MM.1S (cell line): ENCODE data around the gene DIS3L2.
"Not testable (repeated sequence)": the region's sequence is repeated elsewhere in the genome, so short reads cannot be mapped to it uniquely, and the experiment has no call there.

Experiments used
- DNase-seq: peaks from one replicate; pipeline ENCODE4 v3.0.0-alpha.2; 2015
- H2AFZ ChIP-seq: fragments of 300-600 bp; sonication (generic); 2 replicates; pipeline ENCODE4 v1.6.0; 2016; ENCODE audit warnings: antibody characterized with exemption, low read length
- H3F3A ChIP-seq: fragments of 300-600 bp; sonication (generic); 2 replicates; pipeline ENCODE4 v1.6.1; 2016; ENCODE audit warnings: mild to moderate bottlenecking, antibody characterized with exemption, low read length, moderate library complexity, mixed read lengths; ENCODE audit not compliant: insufficient read depth
- H3K27ac ChIP-seq: fragments of 300-600 bp; sonication (generic); 2 replicates; pipeline ENCODE4 v1.5.1; 2016; ENCODE audit warnings: mild to moderate bottlenecking, low read length
- H3K27me3 ChIP-seq: fragments of 300-600 bp; sonication (generic); replicated peaks from 2 replicates; pipeline ENCODE4 v1.6.0; 2016; ENCODE audit warnings: low read length; ENCODE audit not compliant: insufficient read depth
- H3K36me3 ChIP-seq: fragments of 300-600 bp; sonication (generic); replicated peaks from 2 replicates; pipeline ENCODE4 v1.6.1; 2016; ENCODE audit warnings: mild to moderate bottlenecking, low read length, mixed read lengths; ENCODE audit not compliant: insufficient read depth
- H3K4me1 ChIP-seq: fragments of 300-600 bp; sonication (generic); 2 replicates; pipeline ENCODE4 v1.6.1; 2016; ENCODE audit warnings: low read length, mixed read lengths
- H3K4me2 ChIP-seq: fragments of 300-600 bp; sonication (generic); 2 replicates; pipeline ENCODE4 v1.6.0; 2016; ENCODE audit warnings: low read depth, low read length
- H3K4me3 ChIP-seq: fragments of 300-600 bp; sonication (generic); 2 replicates; pipeline ENCODE4 v1.5.1; 2016; ENCODE audit warnings: low read length, mixed read lengths
- H3K79me2 ChIP-seq: fragments of 300-600 bp; sonication (generic); 2 replicates; pipeline ENCODE4 v1.6.1; 2016; ENCODE audit warnings: mixed run types, low read length, mixed read lengths
- H3K9ac ChIP-seq: fragments of 300-600 bp; sonication (generic); 2 replicates; pipeline ENCODE4 v1.6.1; 2016; ENCODE audit warnings: low read length, mixed read lengths
- H3K9me2 ChIP-seq: fragments of 300-600 bp; sonication (generic); replicated peaks from 2 replicates; pipeline ENCODE4 v1.6.1; 2016; ENCODE audit warnings: mild to moderate bottlenecking, low read length, mixed read lengths; ENCODE audit not compliant: insufficient read depth
- H3K9me3 ChIP-seq: fragments of 300-600 bp; sonication (generic); replicated peaks from 2 replicates; pipeline ENCODE4 v1.6.1; 2016; ENCODE audit warnings: mild to moderate bottlenecking, low read length, mixed read lengths; ENCODE audit not compliant: insufficient read depth
- H4K20me1 ChIP-seq: fragments of 300-600 bp; sonication (generic); 2 replicates; pipeline ENCODE4 v1.6.1; 2016; ENCODE audit warnings: mild to moderate bottlenecking, low read length, moderate library complexity, mixed read lengths; ENCODE audit not compliant: insufficient read depth
- EZH2 ChIP-seq: fragments of 300-600 bp; sonication (generic); optimal IDR thresholded peaks from 2 replicates; pipeline ENCODE3; 2017; ENCODE audit warnings: low read depth, mild to moderate bottlenecking, antibody characterized with exemption, low read length, mixed read lengths
- EZH2phosphoT487 ChIP-seq: fragments of 300-600 bp; sonication (generic); IDR thresholded peaks from 2 replicates; pipeline ENCODE4 v1.6.1; 2018; ENCODE audit warnings: antibody characterized with exemption, low read length
- TF ChIP-seq, protein P1 (sequence below): fragments of 300-600 bp; sonication (generic); IDR thresholded peaks from 2 replicates; pipeline ENCODE4 v1.5.1; 2016; ENCODE audit warnings: antibody characterized with exemption, low read length, mixed read lengths

DIS3L2 gene

DNA sequence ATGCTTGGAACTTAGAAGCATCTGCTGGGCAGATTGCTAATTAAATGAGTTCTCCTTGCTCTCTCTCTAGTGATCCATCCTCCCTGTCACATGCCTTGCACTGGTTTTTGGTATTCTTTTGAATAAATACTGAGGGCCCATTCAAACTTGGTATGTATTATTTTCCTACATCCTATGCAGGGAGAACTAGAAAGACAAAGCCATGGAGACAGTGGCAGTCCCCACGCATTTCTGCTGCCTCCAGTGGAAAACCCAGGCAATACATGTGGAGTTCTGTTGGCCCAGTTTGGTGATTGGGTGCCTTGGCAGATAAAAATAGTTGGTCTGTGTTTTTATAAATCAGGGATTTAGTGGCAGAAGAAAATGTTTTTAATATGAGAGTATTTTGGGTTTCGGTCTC lies 68.7 kb downstream of the DIS3L2 start:
- no peak for DNase-seq
- H3K27ac ChIP-seq: no peak overlapping the region
- H3K9ac ChIP-seq: no peak overlapping the region
- no peaks in the 10 kb centered on the region for H3K9me3 ChIP-seq
- TF ChIP-seq EZH2phosphoT487 (no peak), EZH2 (no peak)
- TF ChIP-seq, protein P1, sequence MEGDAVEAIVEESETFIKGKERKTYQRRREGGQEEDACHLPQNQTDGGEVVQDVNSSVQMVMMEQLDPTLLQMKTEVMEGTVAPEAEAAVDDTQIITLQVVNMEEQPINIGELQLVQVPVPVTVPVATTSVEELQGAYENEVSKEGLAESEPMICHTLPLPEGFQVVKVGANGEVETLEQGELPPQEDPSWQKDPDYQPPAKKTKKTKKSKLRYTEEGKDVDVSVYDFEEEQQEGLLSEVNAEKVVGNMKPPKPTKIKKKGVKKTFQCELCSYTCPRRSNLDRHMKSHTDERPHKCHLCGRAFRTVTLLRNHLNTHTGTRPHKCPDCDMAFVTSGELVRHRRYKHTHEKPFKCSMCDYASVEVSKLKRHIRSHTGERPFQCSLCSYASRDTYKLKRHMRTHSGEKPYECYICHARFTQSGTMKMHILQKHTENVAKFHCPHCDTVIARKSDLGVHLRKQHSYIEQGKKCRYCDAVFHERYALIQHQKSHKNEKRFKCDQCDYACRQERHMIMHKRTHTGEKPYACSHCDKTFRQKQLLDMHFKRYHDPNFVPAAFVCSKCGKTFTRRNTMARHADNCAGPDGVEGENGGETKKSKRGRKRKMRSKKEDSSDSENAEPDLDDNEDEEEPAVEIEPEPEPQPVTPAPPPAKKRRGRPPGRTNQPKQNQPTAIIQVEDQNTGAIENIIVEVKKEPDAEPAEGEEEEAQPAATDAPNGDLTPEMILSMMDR: 0 out of 2 replicates have a peak, but pooled peaks have one; percentile 11
- H3K4me3 ChIP-seq: no peak overlapping the region
- H3K4me1 ChIP-seq: peaks cover 45% of the 10 kb centered on the region
- peaks cover 25% of the 10 kb centered on the region for H3F3A ChIP-seq
- H3K36me3 ChIP-seq: peaks cover 6% of the 10 kb centered on the region
- H3K27me3 ChIP-seq: no peaks in the 10 kb centered on the region
- no peaks in the 10 kb centered on the region for H4K20me1 ChIP-seq
- H3K9me2 ChIP-seq: no peaks in the 10 kb centered on the region
- peaks cover 8% of the 10 kb centered on the region; the same call in 1 of the 2 replicates for H3K79me2 ChIP-seq
- H3K4me2 ChIP-seq: no peak overlapping the region
- H2AFZ ChIP-seq: no peak overlapping the region

DNA sequence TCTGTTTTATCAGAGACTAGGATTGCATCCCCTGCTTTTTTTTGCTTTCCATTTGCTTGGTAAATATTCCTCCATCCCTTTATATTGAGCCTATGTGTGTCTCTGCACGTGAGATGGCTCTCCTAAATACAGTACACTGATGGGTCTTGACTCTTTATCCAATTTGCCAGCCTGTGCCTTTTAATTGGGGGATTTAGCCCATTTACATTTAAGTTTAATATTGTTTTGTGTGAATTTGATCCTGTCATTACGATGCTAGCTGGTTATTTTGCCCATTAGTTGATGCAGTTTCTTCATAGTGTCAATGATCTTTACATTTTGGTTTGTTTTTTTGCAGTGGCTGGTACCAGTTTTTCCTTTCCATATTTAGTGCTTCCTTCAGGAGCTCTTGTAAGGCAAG lies 73.8 kb downstream of the DIS3L2 start:
- not testable (repeated sequence) for H3K36me3 ChIP-seq, H3K9me3 ChIP-seq, DNase-seq, H2AFZ ChIP-seq, H4K20me1 ChIP-seq, H3K4me2 ChIP-seq, H3K4me1 ChIP-seq, H3K27ac ChIP-seq, H3K79me2 ChIP-seq, H3F3A ChIP-seq, H3K9ac ChIP-seq, H3K9me2 ChIP-seq, H3K4me3 ChIP-seq, H3K27me3 ChIP-seq

DNA sequence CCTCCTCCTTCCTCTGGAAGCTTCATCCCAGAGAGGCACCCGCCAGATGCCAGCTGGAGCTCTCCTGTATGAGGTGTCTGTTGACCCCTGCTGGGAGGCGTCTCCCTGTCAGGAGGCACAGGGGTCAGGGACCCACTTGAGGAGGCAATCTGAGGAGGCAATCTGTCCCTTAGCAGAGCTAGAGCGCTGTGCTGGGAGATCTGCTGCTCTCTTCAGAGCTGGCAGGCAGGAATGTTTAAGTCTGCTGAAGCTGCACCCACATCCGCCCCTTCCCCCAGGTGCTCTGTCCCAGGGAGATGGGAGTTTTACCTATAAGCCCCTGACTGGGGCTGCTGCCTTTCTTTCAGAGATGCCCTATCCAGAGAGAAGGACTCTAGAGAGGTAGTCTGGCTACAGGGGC lies 75.4 kb downstream of the DIS3L2 start:
- H3K4me3 ChIP-seq, DNase-seq: not testable (repeated sequence)

DNA sequence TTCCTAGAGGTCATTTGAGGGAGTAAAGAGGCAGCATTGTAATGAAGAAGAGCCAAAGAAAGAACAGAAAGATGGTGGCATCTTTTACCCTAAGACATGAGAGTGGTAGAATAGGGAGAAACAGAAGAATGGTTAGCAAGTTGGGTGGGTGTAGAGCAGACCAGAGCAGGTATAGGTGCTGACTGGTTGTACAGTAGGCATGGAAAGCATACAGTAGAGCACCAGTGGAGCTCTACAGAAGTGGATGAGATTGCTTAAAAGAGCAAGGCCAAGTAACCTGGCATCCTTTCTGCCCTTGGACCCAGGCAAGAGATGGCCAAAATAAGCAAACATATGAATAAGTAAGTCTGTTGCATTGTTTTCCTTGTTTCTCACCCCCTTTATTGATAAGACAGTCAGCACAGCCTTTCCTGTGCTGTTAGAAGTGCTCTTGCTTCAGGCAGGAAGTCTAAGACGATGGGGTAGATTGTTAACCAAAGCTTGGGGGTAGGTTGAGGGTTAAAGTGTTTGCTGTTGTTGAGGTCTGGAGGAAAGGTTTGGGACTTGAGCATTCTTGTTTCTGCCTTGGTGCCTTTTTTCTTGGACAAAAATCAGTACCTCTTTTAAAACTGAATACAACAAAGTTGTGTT lies 76.9 kb downstream of the DIS3L2 start:
- DNase-seq: no peak
- Histone ChIP-seq H2AFZ (no peak overlapping the region), H3K4me3 (no peak overlapping the region), H4K20me1 (no peaks in the 10 kb centered on the region), H3K4me2 (no peak overlapping the region), H3F3A (no peaks in the 10 kb centered on the region), H3K9ac (no peak overlapping the region), H3K4me1 (no peaks in the 10 kb centered on the region), H3K27me3 (no peaks in the 10 kb centered on the region), H3K36me3 (no peaks in the 10 kb centered on the region), H3K79me2 (no peaks in the 10 kb centered on the region), H3K9me3 (no peaks in the 10 kb centered on the region), H3K9me2 (no peaks in the 10 kb centered on the region), H3K27ac (no peak overlapping the region)
- TF ChIP-seq EZH2 (no peak), EZH2phosphoT487 (no peak)
- TF ChIP-seq, protein P1: no peak

More for the DNA sequence above, 75.4 kb downstream of the DIS3L2 start:
- H2AFZ ChIP-seq, H3K9ac ChIP-seq, H3K27me3 ChIP-seq, H3K27ac ChIP-seq, H3K79me2 ChIP-seq, H3K4me1 ChIP-seq, H3K9me3 ChIP-seq, H3K36me3 ChIP-seq, H3F3A ChIP-seq, H3K4me2 ChIP-seq, H4K20me1 ChIP-seq, H3K9me2 ChIP-seq: not testable (repeated sequence)
